ENCODE results near the gene EBLN2.

The EBLN2 gene

DNA sequence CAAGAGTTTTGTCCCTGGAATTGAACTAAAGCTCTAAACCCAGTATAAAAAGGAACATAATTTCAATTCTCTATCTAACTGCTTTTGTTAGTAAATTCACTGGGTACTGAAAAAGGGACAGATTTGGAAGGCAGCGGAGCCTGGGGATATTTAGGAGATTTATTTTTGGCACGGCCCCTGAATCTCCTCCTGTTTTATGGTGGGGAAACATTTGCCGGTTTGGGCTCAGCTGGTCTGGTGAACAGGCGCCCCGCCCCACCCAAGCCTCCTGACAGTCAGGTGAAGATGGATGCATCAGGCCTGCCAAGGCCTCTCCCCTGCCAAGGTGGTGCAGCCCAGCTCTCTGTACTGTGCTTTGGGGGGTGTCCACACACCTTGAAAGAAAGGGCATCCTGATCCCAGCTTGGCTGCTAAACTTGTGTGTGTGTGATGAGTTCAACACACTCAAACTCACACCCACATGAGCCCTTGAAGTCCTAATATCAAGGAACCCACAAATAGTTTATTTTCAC is 46.3 kb downstream of the EBLN2 start:
- no peak for DNase-seq (ENCODE audit: low spot score)

GRCh38 chr3:73108750-73109149 is 47.3 kb downstream of the EBLN2 start:
- DNase-seq (ENCODE audit: low spot score) = no peak

DNA sequence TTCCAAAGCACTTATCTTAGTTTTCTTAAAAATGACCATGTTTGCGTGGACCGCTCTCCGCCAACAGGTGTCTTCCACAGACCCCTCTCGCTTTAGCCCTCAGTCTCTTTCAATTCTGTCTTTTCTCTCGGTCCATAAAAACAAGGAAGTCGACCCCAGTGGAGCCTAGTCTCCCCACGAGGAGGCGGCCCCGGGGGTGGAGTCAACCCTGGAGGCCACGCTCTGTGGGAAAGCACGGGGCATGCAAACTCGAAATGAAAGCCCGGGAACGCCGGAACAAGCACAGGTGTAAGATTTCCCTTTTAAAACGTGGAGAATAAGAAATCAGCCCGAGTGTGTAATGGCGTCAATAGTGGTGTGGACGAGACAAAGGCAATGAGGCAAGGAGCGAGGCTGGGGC is 49.1 kb downstream of the EBLN2 start:
- DNase-seq (ENCODE audit: low spot score) = no peak
